ENCODE measurements around the gene ANKS1B.

- TF ChIP-seq, protein P1, sequence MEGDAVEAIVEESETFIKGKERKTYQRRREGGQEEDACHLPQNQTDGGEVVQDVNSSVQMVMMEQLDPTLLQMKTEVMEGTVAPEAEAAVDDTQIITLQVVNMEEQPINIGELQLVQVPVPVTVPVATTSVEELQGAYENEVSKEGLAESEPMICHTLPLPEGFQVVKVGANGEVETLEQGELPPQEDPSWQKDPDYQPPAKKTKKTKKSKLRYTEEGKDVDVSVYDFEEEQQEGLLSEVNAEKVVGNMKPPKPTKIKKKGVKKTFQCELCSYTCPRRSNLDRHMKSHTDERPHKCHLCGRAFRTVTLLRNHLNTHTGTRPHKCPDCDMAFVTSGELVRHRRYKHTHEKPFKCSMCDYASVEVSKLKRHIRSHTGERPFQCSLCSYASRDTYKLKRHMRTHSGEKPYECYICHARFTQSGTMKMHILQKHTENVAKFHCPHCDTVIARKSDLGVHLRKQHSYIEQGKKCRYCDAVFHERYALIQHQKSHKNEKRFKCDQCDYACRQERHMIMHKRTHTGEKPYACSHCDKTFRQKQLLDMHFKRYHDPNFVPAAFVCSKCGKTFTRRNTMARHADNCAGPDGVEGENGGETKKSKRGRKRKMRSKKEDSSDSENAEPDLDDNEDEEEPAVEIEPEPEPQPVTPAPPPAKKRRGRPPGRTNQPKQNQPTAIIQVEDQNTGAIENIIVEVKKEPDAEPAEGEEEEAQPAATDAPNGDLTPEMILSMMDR (IDR thresholded peaks at IDR 0.05) = no peak
- no peak for TF ChIP-seq POLR2A (IDR thresholded peaks at IDR 0.05)
Observed at GRCh38 chr12:99712281-99712680, 272.5 kb downstream of the ANKS1B start.

All from thyroid gland (tissue), 4 donors.